Esophagus squamous epithelium (tissue), 5 donors: ENCODE results near the gene MXD4. TPM values are rescaled to one million over a fixed set of nuclear protein-coding genes. Genes with fewer than 3 reads are reported as not detected.

Experiments used
- DNase-seq: peaks from one replicate; lab custom pipeline; 2025; lab: John Stamatoyannopoulos, UW
- H3K27ac ChIP-seq, 4 donors: fragments of 200-600 bp; sonication (generic); one replicate each; pipeline ENCODE4 v1.5.1; 2016 to 2019; ENCODE audit warnings: mild to moderate bottlenecking in 1 of 4
- H3K27me3 ChIP-seq, 4 donors: fragments of 200-600 bp; sonication (generic); 1 replicate in 3 of 4; 2 replicates in 1 of 4; pipeline versions ENCODE4 v1.5.1 to v1.6.0; 2017 to 2021; ENCODE audit warnings: antibody characterized with exemption in 1 of 4
- H3K36me3 ChIP-seq, 3 donors: fragments of 200-600 bp; sonication (generic); one replicate each; pipeline ENCODE4 v1.5.1; 2016 to 2019
- H3K4me1 ChIP-seq, 3 donors: fragments of 200-600 bp; sonication (generic); one replicate each; pipeline ENCODE4 v1.5.1; 2017 to 2019
- H3K4me3 ChIP-seq, 4 donors: fragments of 200-600 bp; sonication (generic); 1 replicate in 3 of 4; 2 replicates in 1 of 4; pipeline ENCODE4 v1.5.1; 2016 to 2019; ENCODE audit warnings: mild to moderate bottlenecking in 2 of 4, moderate library complexity in 1 of 4
- H3K9me3 ChIP-seq, 3 donors: fragments of 200-600 bp; sonication (generic); one replicate each; pipeline ENCODE4 v1.5.1; 2016 to 2019
- POLR2A ChIP-seq, 4 donors: fragments of 450-650 bp; IDR thresholded peaks; one replicate each; pipeline ENCODE4 v1.6.1; 2017; ENCODE audit warnings: antibody characterized with exemption in 4 of 4, mild to moderate bottlenecking in 4 of 4, moderate library complexity in 3 of 4
- WGBS, 2 donors: methylation state at CpG; one replicate each; pipeline ENCODE4 v1.1.5; 2018; 5-methylcytosine and 5-hydroxymethylcytosine counted together
- intact Hi-C: fragments of 100-400 bp; cut with DNase I; formaldehyde crosslinking; loops from one replicate; pipeline ENCODE4 v1.15.0; 2022
- total RNA-seq, 4 donors: library from RNA; depleted of rRNA; stranded (reverse); fragments of >200 nt; gene quantifications; one replicate each; pipeline ENCODE4 v1.1.0, GENCODE V29; 2016
- TF ChIP-seq, protein P1 (sequence below), 6 experiments: fragments of 450-650 bp in 4 of 6; fragments of 200-600 bp in 2 of 6; sonication (generic) in 2 of 6; IDR thresholded peaks; one replicate each; pipeline ENCODE4 v1.5.1; 2016 to 2019; ENCODE audit warnings: antibody characterized with exemption in 6 of 6, mild to moderate bottlenecking in 4 of 6, moderate library complexity in 4 of 6
- donor health status: DM: yes; HTN: yes; CAD: no.

Gene MXD4
- total RNA-seq, 4 donors from 2014 or later, result 12.9 to 32.2 (median 27.8) TPM

DNA sequence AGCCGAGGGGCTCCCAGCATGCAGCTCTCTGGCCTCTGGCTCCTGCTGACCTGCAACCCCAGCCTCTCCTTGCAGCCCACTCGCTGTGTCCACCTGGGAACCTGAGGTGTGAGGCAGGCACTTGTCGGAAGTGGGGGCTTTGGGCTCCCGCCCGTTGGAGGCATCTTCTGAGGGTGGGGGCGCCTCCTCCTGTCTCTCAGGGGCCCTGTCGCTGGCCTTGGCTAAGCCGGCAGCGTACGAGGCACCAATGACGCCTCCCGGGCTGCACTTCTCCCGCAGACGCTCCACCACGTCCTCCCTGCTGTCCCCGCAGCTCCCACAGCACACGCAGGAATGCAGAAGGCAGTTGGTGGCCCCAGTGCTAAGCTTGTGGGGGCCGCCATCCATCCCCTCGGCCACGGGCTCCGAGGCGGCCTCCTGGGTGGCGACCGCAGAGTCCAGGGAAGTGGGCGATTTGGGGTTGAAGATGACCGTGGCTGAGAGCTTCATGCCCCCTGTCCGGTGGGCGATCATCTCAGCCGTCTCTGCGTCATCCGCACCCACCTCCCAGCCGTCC, 42.5 kb upstream of the MXD4 start:
- Histone ChIP-seq H3K27ac (no peak overlapping the region), H3K4me3 (no peak overlapping the region), H3K27me3 (no peaks in the 10 kb centered on the region), H3K9me3 (no peaks in the 10 kb centered on the region), H3K36me3 (no peaks in the 10 kb centered on the region), H3K4me1 (peaks cover 0 to 6% (median 0%) of the 10 kb centered on the region in 3 donors)
- TF ChIP-seq, protein P1, sequence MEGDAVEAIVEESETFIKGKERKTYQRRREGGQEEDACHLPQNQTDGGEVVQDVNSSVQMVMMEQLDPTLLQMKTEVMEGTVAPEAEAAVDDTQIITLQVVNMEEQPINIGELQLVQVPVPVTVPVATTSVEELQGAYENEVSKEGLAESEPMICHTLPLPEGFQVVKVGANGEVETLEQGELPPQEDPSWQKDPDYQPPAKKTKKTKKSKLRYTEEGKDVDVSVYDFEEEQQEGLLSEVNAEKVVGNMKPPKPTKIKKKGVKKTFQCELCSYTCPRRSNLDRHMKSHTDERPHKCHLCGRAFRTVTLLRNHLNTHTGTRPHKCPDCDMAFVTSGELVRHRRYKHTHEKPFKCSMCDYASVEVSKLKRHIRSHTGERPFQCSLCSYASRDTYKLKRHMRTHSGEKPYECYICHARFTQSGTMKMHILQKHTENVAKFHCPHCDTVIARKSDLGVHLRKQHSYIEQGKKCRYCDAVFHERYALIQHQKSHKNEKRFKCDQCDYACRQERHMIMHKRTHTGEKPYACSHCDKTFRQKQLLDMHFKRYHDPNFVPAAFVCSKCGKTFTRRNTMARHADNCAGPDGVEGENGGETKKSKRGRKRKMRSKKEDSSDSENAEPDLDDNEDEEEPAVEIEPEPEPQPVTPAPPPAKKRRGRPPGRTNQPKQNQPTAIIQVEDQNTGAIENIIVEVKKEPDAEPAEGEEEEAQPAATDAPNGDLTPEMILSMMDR (IDR thresholded peaks at IDR 0.05), result no peak
- no peak for TF ChIP-seq POLR2A (IDR thresholded peaks at IDR 0.05)
- intact Hi-C loops, result no loop called here
- 93% methylated on average over 6 to 9 of the region's 32 CpGs for WGBS, 2 donors
- DNase-seq, result no peak

DNA sequence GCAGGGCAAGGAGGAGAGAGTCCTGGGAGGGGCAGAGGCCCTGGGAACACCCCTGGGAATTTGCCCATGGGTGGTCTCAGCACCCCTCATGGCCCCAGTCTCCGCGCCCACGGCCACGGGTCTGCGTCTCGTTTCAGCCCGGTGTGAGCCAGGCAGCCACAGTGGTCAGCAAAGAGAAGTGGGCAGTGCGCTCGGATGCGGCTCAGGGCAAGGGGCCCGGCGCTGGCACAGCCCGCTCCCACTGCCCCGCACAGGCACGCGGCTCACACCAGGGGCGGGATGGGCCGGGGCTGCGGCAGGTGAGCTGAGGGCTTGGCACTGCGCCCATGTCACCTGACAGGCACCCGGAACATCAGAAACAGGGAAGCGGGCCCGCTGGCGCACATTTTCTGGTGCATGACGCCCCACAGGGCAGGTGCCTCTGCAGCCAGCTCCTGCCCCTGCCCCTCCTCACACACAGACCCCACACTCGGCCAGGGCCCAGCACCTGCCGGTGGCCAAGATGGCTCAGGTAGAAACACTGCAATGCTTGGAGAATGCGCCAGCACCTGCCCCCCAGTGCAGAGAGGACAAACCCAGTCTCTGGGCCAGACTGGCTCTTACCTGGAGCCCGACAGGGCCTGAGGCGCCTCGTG, 41.9 kb upstream of the MXD4 start:
- no peak for DNase-seq
- no peak for TF ChIP-seq POLR2A (IDR thresholded peaks at IDR 0.05)
- TF ChIP-seq, protein P1 (IDR thresholded peaks at IDR 0.05), result no peak
- H3K36me3 ChIP-seq, result no peaks in the 10 kb centered on the region
- intact Hi-C loops, result no loop called here
- H3K4me3 ChIP-seq, result no peak overlapping the region
- no peaks in the 10 kb centered on the region for H3K27me3 ChIP-seq
- H3K4me1 ChIP-seq, result peaks cover 0 to 6% (median 0%) of the 10 kb centered on the region in 3 donors
- H3K9me3 ChIP-seq, result no peaks in the 10 kb centered on the region
- no CpG with 5 or more reads among the region's 31 CpGs for WGBS, 2 donors
- no peak overlapping the region for H3K27ac ChIP-seq

- 93 to 94% methylated on average over 10 to 15 of the region's 19 CpGs for WGBS, 2 donors
- DNase-seq, result no peak
- no peak overlapping the region for H3K27ac ChIP-seq
- no peaks in the 10 kb centered on the region for H3K9me3 ChIP-seq
- no peaks in the 10 kb centered on the region for H3K27me3 ChIP-seq
- H3K4me1 ChIP-seq, result peaks cover 0 to 6% (median 0%) of the 10 kb centered on the region in 3 donors
- H3K4me3 ChIP-seq, result no peak overlapping the region
- intact Hi-C loops, result no loop called here
- TF ChIP-seq POLR2A (IDR thresholded peaks at IDR 0.05), result no peak
- TF ChIP-seq, protein P1 (IDR thresholded peaks at IDR 0.05), result no peak
- H3K36me3 ChIP-seq, result no peaks in the 10 kb centered on the region
Observed at GRCh38 chr4:2303121-2303685, 41.3 kb upstream of the MXD4 start.

GRCh38 chr4:2302387-2303119, 40.6 kb upstream of the MXD4 start:
- Histone ChIP-seq H3K4me3 (no peak overlapping the region), H3K27ac (no peak overlapping the region), H3K9me3 (no peaks in the 10 kb centered on the region), H3K27me3 (no peaks in the 10 kb centered on the region), H3K36me3 (no peaks in the 10 kb centered on the region), H3K4me1 (peaks cover 0 to 6% (median 0%) of the 10 kb centered on the region in 3 donors)
- intact Hi-C loops, result no loop called here
- WGBS, 2 donors, result 87 to 93% methylated on average over 16 to 27 of the region's 28 CpGs
- TF ChIP-seq POLR2A (IDR thresholded peaks at IDR 0.05), result no peak
- TF ChIP-seq, protein P1 (IDR thresholded peaks at IDR 0.05), result no peak
- no peak for DNase-seq
